K562 (cell line): Measurements from ENCODE around the gene SRBD1. TPM values are rescaled to one million over a fixed set of nuclear protein-coding genes. Genes with fewer than 3 reads are reported as not detected.

Experiments
- CAMTA2 ChIP-seq: fragments of 250-450 bp; sonication (Bioruptor Pico); conservative IDR thresholded peaks from 2 replicates; pipeline ENCODE4 v1.5.1; 2022
- CREM ChIP-seq: IDR thresholded peaks from 2 replicates; pipeline ENCODE4 v1.6.1; 2014; ENCODE audit warnings: antibody characterized with exemption, low read depth
- CTCF ChIP-seq, 3 experiments: IDR thresholded peaks in 2 of 3; conservative IDR thresholded peaks in 1 of 3; 2 replicates each; pipeline ENCODE4 v1.5.1; 2011 to 2012; ENCODE audit warnings: low read length in 3 of 3, mild to moderate bottlenecking in 3 of 3, control low read depth in 2 of 3, improper control_type of control experiment in 1 of 3, inconsistent platforms in 1 of 3, low read depth in 1 of 3, mixed read lengths in 1 of 3, moderate library complexity in 1 of 3; ENCODE audit not compliant: insufficient read depth in 2 of 3
- CTCFL ChIP-seq: IDR thresholded peaks from 2 replicates; pipeline ENCODE4 v1.6.1; 2011; ENCODE audit warnings: borderline replicate concordance, low read depth, mild to moderate bottlenecking, moderate library complexity, low read length; ENCODE audit not compliant: insufficient read depth, poor library complexity, severe bottlenecking
- EHMT2 ChIP-seq: fragments of 450-650 bp; IDR thresholded peaks from 2 replicates; pipeline ENCODE4 v1.6.1; 2018; ENCODE audit warnings: antibody characterized with exemption
- FOSL1 ChIP-seq: fragments of 200-800 bp; sonication (Bioruptor generic); conservative IDR thresholded peaks from 2 replicates; pipeline ENCODE4 v1.6.1; 2016; ENCODE audit warnings: missing genetic modification characterization, missing compliant biosample characterization
- GABPB1 ChIP-seq: sonication (generic); formaldehyde crosslinking; IDR thresholded peaks from 2 replicates; pipeline ENCODE4 v1.8.0; 2022; ENCODE audit warnings: mild to moderate bottlenecking, missing genetic modification reagents
- GATA2 ChIP-seq: sonication (generic); formaldehyde crosslinking; IDR thresholded peaks from 2 replicates; pipeline ENCODE4 v1.4.0; 2020; ENCODE audit warnings: mild to moderate bottlenecking, missing genetic modification reagents
- NR2C1 ChIP-seq, 2 experiments: fragments of 450-650 bp; IDR thresholded peaks; 2 replicates each; pipeline ENCODE4 v1.6.1; 2017; ENCODE audit warnings: mild to moderate bottlenecking in 2 of 2, antibody characterized with exemption in 1 of 2, inconsistent platforms in 1 of 2, missing compliant biosample characterization in 1 of 2, missing genetic modification characterization in 1 of 2
- SAFB ChIP-seq: fragments of 200-400 bp; formaldehyde crosslinking; IDR thresholded peaks from 2 replicates; pipeline ENCODE4 v1.6.1; 2017; ENCODE audit warnings: low read depth, low read length, borderline replicate concordance
- SMARCA4 ChIP-seq: fragments of 450-650 bp; IDR thresholded peaks from 2 replicates; pipeline ENCODE4 v1.6.1; 2016
- SMARCE1 ChIP-seq: fragments of 450-650 bp; IDR thresholded peaks from 2 replicates; pipeline ENCODE4 v1.7.1; 2016; ENCODE audit warnings: mild to moderate bottlenecking
- SNAPC5 ChIP-seq: fragments of 250-450 bp; sonication (Bioruptor Pico); IDR thresholded peaks from 2 replicates; pipeline ENCODE4 v1.8.0; 2021; ENCODE audit warnings: moderate library complexity, mild to moderate bottlenecking, inconsistent platforms
- SOX6 ChIP-seq: fragments of 450-650 bp; IDR thresholded peaks from 2 replicates; pipeline ENCODE4 v1.6.1; 2014; ENCODE audit warnings: mild to moderate bottlenecking
- SREBF1 ChIP-seq: fragments of 150-350 bp; IDR thresholded peaks from 2 replicates; pipeline ENCODE4 v1.6.1; 2014; ENCODE audit warnings: antibody characterized with exemption, low read depth, low read length, borderline replicate concordance
- TEAD1 ChIP-seq, 2 experiments: fragments of 450-650 bp in 1 of 2; sonication (generic) in 1 of 2; formaldehyde crosslinking; IDR thresholded peaks; 2 replicates each; pipeline versions ENCODE4 v1.4.0 to v1.8.0; 2020 to 2022; ENCODE audit warnings: mild to moderate bottlenecking in 2 of 2, missing genetic modification reagents in 1 of 2
- TFAM ChIP-seq: fragments of 250-450 bp; sonication (Bioruptor Pico); conservative IDR thresholded peaks from 2 replicates; pipeline ENCODE4 v1.5.0; 2021; ENCODE audit warnings: mild to moderate bottlenecking, moderate library complexity
- ZNF592 ChIP-seq: fragments of 450-650 bp; IDR thresholded peaks from 2 replicates; pipeline ENCODE4 v1.6.1; 2017; ENCODE audit warnings: antibody characterized with exemption, mild to moderate bottlenecking
- polyA plus RNA-seq, 8 experiments: library from polyadenylated mRNA; depleted of rRNA in 4 of 8; stranded (reverse) in 5 of 8; unstranded in 3 of 8; fragments of >200 nt; fragmentation: Nextera tagmentation in 2 of 8; fragmentation: Illumina TruSeq in 1 of 8; extraction: Ambion mirVana in 2 of 8; extraction: Trizol in 1 of 8; gene quantifications; 2 replicates each; pipeline versions ENCODE4 v1.2.1 to v1.2.3, GENCODE V29; 2011 to 2014; ENCODE audit warnings: inconsistent platforms in 1 of 8, missing spikeins in 1 of 8
- total RNA-seq, 7 experiments: library from RNA; depleted of rRNA in 6 of 7; stranded (reverse); fragments of >200 nt in 6 of 7; fragmentation: Illumina TruSeq in 2 of 7; extraction: Trizol in 2 of 7; gene quantifications; 2 replicates each; pipeline versions ENCODE4 v1.2.1 to v1.2.3, GENCODE V29; 2011 to 2021; ENCODE audit warnings: low replicate concordance in 1 of 7
- TF ChIP-seq, protein P1 (sequence below): fragments of 450-650 bp; IDR thresholded peaks from 2 replicates; pipeline ENCODE4 v1.6.1; 2016; ENCODE audit warnings: mild to moderate bottlenecking

The SRBD1 gene
- total and polyA plus RNA-seq, 9 of the 15 experiments (the other 6 are each of a cell fraction or from before 2014, with no cell fraction given) = 6.9 to 23.2 (median 14.7) TPM

- TF ChIP-seq, protein P1, sequence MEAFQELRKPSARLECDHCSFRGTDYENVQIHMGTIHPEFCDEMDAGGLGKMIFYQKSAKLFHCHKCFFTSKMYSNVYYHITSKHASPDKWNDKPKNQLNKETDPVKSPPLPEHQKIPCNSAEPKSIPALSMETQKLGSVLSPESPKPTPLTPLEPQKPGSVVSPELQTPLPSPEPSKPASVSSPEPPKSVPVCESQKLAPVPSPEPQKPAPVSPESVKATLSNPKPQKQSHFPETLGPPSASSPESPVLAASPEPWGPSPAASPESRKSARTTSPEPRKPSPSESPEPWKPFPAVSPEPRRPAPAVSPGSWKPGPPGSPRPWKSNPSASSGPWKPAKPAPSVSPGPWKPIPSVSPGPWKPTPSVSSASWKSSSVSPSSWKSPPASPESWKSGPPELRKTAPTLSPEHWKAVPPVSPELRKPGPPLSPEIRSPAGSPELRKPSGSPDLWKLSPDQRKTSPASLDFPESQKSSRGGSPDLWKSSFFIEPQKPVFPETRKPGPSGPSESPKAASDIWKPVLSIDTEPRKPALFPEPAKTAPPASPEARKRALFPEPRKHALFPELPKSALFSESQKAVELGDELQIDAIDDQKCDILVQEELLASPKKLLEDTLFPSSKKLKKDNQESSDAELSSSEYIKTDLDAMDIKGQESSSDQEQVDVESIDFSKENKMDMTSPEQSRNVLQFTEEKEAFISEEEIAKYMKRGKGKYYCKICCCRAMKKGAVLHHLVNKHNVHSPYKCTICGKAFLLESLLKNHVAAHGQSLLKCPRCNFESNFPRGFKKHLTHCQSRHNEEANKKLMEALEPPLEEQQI = no peak
- TF ChIP-seq SNAPC5 (no peak), CAMTA2 (CRISPR knock-in tag) (no peak), CREM (no peak), FOSL1 (tag) (no peak), SMARCE1 (no peak), TEAD1 (CRISPR knock-in tag; IDR thresholded peaks at IDR 0.05) (peak in 1 of 2 experiments; percentile 56; a peak in 1 of 4 replicates), SMARCA4 (peak; percentile 68), GATA2 (CRISPR knock-in tag) (no peak), EHMT2 (0 out of 2 replicates have a peak, but pooled peaks have one; percentile 53), ZNF592 (0 out of 2 replicates have a peak, but pooled peaks have one; percentile 21), GABPB1 (CRISPR knock-in tag) (no peak), SREBF1 (no peak), SAFB (no peak), CTCFL (peak; percentile 67), SOX6 (no peak), TFAM (CRISPR knock-in tag) (no peak), CTCF (IDR thresholded peaks at IDR 0.05 in 2 of 3, conservative IDR thresholded peaks at IDR 0.05 in 1 of 3; ENCODE audit: insufficient read depth in 2 of 3, low read depth in 1 of 3, low read length in 3 of 3) (peak; percentile 45 to 75 (median 67); a peak in 5 of 6 replicates), NR2C1 (IDR thresholded peaks at IDR 0.05) (no peak), NR2C1 (tag; IDR thresholded peaks at IDR 0.05) (no peak)
Measured at GRCh38 chr2:45607701-45608100, 3.4 kb downstream of the SRBD1 start (continued).
